Mesendoderm (in vitro differentiated cells): ENCODE results near the gene NTNG1.

Source experiments
- DNase-seq: peaks from one replicate; pipeline ENCODE4 v3.0.0; 2013
- H2AK5ac ChIP-seq: 2 replicates; pipeline ENCODE4 v1.6.1; 2013; ENCODE audit warnings: low read length, inconsistent platforms
- H2BK120ac ChIP-seq: 2 replicates; pipeline ENCODE4 v1.6.1; 2013; ENCODE audit warnings: low read depth, mild to moderate bottlenecking, low read length, moderate library complexity, mixed read lengths
- H2BK15ac ChIP-seq: replicated peaks from 2 replicates; pipeline ENCODE4 v1.6.1; 2013; ENCODE audit warnings: low read depth, mild to moderate bottlenecking, moderate library complexity
- H2BK5ac ChIP-seq: 2 replicates; pipeline ENCODE4 v1.6.1; 2013; ENCODE audit warnings: low read length, inconsistent platforms
- H3K18ac ChIP-seq: 2 replicates; pipeline ENCODE4 v1.6.1; 2013; ENCODE audit warnings: mild to moderate bottlenecking, low read length, mixed read lengths
- H3K23ac ChIP-seq: one replicate; pipeline ENCODE4 v1.6.1; 2013; ENCODE audit warnings: low read length
- H3K27ac ChIP-seq: 2 replicates; pipeline ENCODE4 v1.5.1; 2013; ENCODE audit warnings: low read depth, mild to moderate bottlenecking, inconsistent platforms, low read length, moderate library complexity
- H3K27me3 ChIP-seq: 2 replicates; pipeline ENCODE4 v1.6.1; 2013; ENCODE audit warnings: low read length, control low read depth, mild to moderate bottlenecking, inconsistent platforms; ENCODE audit not compliant: insufficient read depth, poor library complexity
- H3K36me3 ChIP-seq: 2 replicates; pipeline ENCODE4 v1.6.1; 2013; ENCODE audit warnings: low read length, inconsistent platforms; ENCODE audit not compliant: control insufficient read depth, insufficient read depth
- H3K4ac ChIP-seq: one replicate; pipeline ENCODE4 v1.6.1; 2013; ENCODE audit warnings: low read depth, mild to moderate bottlenecking, low read length, moderate library complexity
- H3K4me1 ChIP-seq: 2 replicates; pipeline ENCODE4 v1.6.1; 2013; ENCODE audit warnings: low read depth, low read length, inconsistent platforms; ENCODE audit not compliant: control insufficient read depth
- H3K4me2 ChIP-seq: 2 replicates; pipeline ENCODE4 v1.6.1; 2013; ENCODE audit warnings: low read length
- H3K4me3 ChIP-seq: 2 replicates; pipeline ENCODE4 v1.5.1; 2013; ENCODE audit warnings: mild to moderate bottlenecking, low read length
- H3K56ac ChIP-seq: one replicate; pipeline ENCODE4 v1.6.1; 2013; ENCODE audit warnings: low read length
- H3K79me1 ChIP-seq: 2 replicates; pipeline ENCODE4 v1.6.1; 2013; ENCODE audit warnings: low read length, inconsistent platforms
- H3K79me2 ChIP-seq: 2 replicates; pipeline ENCODE4 v1.6.1; 2013; ENCODE audit warnings: mild to moderate bottlenecking, low read length; ENCODE audit not compliant: control insufficient read depth, insufficient read depth
- H3K9ac ChIP-seq: 2 replicates; pipeline ENCODE4 v1.6.1; 2013; ENCODE audit warnings: low read length, inconsistent platforms
- H4K5ac ChIP-seq: one replicate; pipeline ENCODE4 v1.6.1; 2013; ENCODE audit warnings: low read length
- H4K8ac ChIP-seq: one replicate; pipeline ENCODE4 v1.6.1; 2013; ENCODE audit warnings: low read depth, mild to moderate bottlenecking, control low read depth, low read length, moderate library complexity
- WGBS: extraction: QIAGEN DNeasy Blood & Tissue Kit; methylation state at CpG from one replicate; pipeline ENCODE4 v1.1.7; 2013; ENCODE audit warnings: low lambda C conversion rate, missing lambda C conversion rate; ENCODE audit not compliant: insufficient coverage; ENCODE audit errors: extremely low coverage; 5-methylcytosine and 5-hydroxymethylcytosine counted together

The NTNG1 gene

DNA sequence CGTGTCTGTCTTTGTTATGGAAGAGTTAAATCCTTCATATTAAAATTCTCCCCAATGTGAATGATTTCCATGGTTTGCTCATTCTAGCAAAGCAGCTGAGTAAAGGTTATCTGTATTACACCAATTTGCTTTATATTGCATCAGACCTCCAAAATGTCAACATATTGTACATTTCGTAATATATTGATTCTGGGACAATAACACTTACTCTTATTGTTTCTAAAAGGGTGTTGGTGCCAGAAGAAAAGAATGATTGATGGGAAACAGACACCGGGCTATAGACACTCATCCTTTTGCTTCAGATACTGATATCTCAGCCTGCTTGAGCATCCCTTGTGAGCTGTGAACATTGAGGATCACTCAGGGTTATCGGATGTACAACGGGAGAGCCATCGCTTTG lies 7.0 kb downstream of the NTNG1 start:
- no peak overlapping the region for H3K18ac ChIP-seq
- no peak overlapping the region for H2BK120ac ChIP-seq
- WGBS: no CpG with 5 or more reads among the region's 6 CpGs

DNA sequence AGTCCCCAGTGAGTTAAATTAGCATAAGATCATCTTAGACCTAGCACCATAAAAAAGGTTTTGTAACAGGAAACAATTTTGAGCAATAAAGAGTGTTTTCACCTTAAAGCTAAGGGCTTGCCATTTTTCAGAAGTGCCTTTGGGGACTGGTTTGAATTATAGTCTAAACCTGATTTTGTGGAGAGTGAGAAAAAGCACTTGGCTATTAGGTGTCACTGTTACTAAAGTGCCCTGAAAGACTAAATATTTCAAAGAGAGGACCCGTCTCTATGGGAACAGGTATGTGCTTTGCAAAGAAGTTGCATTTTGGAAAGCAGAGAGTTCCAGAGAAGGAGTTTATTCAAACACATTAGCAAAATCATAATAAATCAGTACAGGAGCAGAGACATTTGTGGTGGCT lies 9.1 kb downstream of the NTNG1 start:
- Histone ChIP-seq H3K27me3 (no peaks in the 10 kb centered on the region), H3K9ac (no peak overlapping the region), H2BK120ac (no peak overlapping the region), H2BK15ac (no peak overlapping the region), H3K79me1 (no peaks in the 10 kb centered on the region), H3K23ac (no peak overlapping the region), H3K56ac (no peak overlapping the region), H3K27ac (no peak overlapping the region), H2AK5ac (no peak overlapping the region), H3K36me3 (no peaks in the 10 kb centered on the region), H4K8ac (no peak overlapping the region), H3K79me2 (peaks cover 6% of the 10 kb centered on the region), H3K18ac (no peak overlapping the region), H4K5ac (no peak overlapping the region), H3K4me1 (no peaks in the 10 kb centered on the region), H3K4ac (no peak overlapping the region), H2BK5ac (no peak overlapping the region), H3K4me3 (no peak overlapping the region), H3K4me2 (no peak overlapping the region)
- no peak for DNase-seq
- no CpG with 5 or more reads among the region's 1 CpG for WGBS

More for the DNA sequence above, 7.0 kb downstream of the NTNG1 start:
- no peak overlapping the region for H3K27ac ChIP-seq
- peaks cover 3% of the 10 kb centered on the region for H3K79me2 ChIP-seq
- H3K4me1 ChIP-seq: no peaks in the 10 kb centered on the region
- no peak overlapping the region for H3K4me3 ChIP-seq
- no peak overlapping the region for H3K4ac ChIP-seq
- H3K56ac ChIP-seq: no peak overlapping the region
- H4K5ac ChIP-seq: no peak overlapping the region
- H2BK15ac ChIP-seq: no peak overlapping the region
- no peak overlapping the region for H2BK5ac ChIP-seq
- H3K9ac ChIP-seq: no peak overlapping the region
- H2AK5ac ChIP-seq: no peak overlapping the region
- DNase-seq: no peak
- no peak overlapping the region for H3K4me2 ChIP-seq
- no peaks in the 10 kb centered on the region for H3K79me1 ChIP-seq
- H3K27me3 ChIP-seq: no peaks in the 10 kb centered on the region
- H3K23ac ChIP-seq: no peak overlapping the region
- no peak overlapping the region for H4K8ac ChIP-seq
- no peaks in the 10 kb centered on the region for H3K36me3 ChIP-seq

DNA sequence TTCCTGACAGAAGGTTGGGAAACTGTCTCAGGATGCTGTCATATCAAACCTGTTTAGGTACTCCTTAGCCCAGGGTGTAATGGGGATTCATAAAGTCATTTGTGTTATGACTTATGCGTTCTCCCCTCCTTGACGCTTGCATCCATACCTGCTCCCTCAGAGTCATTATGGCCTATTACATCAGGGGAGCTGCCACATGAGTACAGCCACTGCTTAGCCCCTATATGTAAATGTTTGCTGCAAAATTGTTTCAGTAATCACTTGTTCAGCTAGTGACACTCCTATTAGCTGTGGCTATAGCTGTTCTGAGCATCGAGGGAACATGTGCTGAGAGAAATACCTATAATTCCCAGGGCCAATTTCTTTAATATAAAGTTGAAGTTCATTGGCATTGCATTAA lies 10.5 kb downstream of the NTNG1 start:
- H3K27ac ChIP-seq: no peak overlapping the region

DNA sequence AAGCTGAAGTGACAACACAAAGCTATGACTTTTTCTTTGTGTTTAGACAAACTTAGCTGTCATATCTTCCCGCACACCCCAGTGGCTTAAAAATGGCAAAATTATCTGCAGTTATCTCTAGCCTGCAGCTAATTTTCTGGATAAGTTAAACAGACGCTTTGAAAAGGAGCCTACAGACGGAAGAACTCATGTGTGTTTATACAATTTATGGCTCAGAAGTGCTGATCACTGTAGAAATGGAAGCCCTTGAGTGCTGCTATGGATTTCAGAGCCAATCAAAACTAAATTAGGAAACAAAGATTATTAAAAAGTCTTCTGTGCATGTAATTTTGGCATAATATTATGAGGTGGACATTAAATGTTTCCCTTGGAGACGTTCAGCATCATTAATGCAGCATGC lies 11.6 kb downstream of the NTNG1 start:
- no peak overlapping the region for H3K9ac ChIP-seq
- H3K36me3 ChIP-seq: no peaks in the 10 kb centered on the region
- no CpG with 5 or more reads among the region's 4 CpGs for WGBS
- H3K27me3 ChIP-seq: no peaks in the 10 kb centered on the region
- H3K4me3 ChIP-seq: no peak overlapping the region
- no peak overlapping the region for H2BK5ac ChIP-seq
- H2BK120ac ChIP-seq: no peak overlapping the region
- no peak overlapping the region for H3K4me2 ChIP-seq
- H3K4me1 ChIP-seq: no peaks in the 10 kb centered on the region
- H3K18ac ChIP-seq: no peak overlapping the region
- H3K23ac ChIP-seq: no peak overlapping the region
- no peak overlapping the region for H3K4ac ChIP-seq
- H3K79me1 ChIP-seq: no peaks in the 10 kb centered on the region
- no peak overlapping the region for H3K56ac ChIP-seq
- H2AK5ac ChIP-seq: no peak overlapping the region
- H3K79me2 ChIP-seq: peaks cover 6% of the 10 kb centered on the region
- no peak overlapping the region for H3K27ac ChIP-seq
- H2BK15ac ChIP-seq: no peak overlapping the region
- no peak for DNase-seq
- H4K8ac ChIP-seq: peak overlapping the region; percentile 76
- no peak overlapping the region for H4K5ac ChIP-seq

More for the DNA sequence above, 10.5 kb downstream of the NTNG1 start:
- H2BK5ac ChIP-seq: no peak overlapping the region
- no peak for DNase-seq
- H2AK5ac ChIP-seq: no peak overlapping the region
- H4K8ac ChIP-seq: no peak overlapping the region
- H3K23ac ChIP-seq: no peak overlapping the region
- no peak overlapping the region for H4K5ac ChIP-seq
- H3K56ac ChIP-seq: no peak overlapping the region
- H3K18ac ChIP-seq: no peak overlapping the region
- no peak overlapping the region for H3K4ac ChIP-seq
- H2BK15ac ChIP-seq: no peak overlapping the region
- H3K9ac ChIP-seq: no peak overlapping the region
- no peak overlapping the region for H2BK120ac ChIP-seq
- H3K4me3 ChIP-seq: no peak overlapping the region
- H3K4me2 ChIP-seq: no peak overlapping the region
- WGBS: no CpG with 5 or more reads among the region's 3 CpGs
- peaks cover 6% of the 10 kb centered on the region for H3K79me2 ChIP-seq
- no peaks in the 10 kb centered on the region for H3K36me3 ChIP-seq
- H3K27me3 ChIP-seq: no peaks in the 10 kb centered on the region
- H3K4me1 ChIP-seq: no peaks in the 10 kb centered on the region
- no peaks in the 10 kb centered on the region for H3K79me1 ChIP-seq

DNA sequence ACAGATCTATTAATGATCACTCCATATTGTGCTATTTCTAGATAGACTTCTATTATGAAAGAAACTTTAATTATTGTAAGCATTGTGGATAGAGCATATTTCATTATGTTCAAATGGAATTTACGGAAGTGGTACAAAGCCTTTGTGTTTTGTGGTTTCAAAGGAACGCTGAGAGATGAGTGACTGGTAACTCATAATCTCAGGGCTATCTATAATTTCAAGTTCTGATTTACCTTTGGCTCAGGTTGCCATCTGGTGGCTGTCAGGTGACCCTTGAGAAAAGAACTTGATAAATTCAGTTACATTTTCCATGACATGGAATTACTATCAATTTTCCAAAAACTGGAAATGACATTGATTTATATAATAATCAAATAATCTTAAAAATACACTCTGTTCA lies 12.2 kb downstream of the NTNG1 start:
- H3K18ac ChIP-seq: no peak overlapping the region
- WGBS: no CpG with 5 or more reads among the region's 2 CpGs
- H4K5ac ChIP-seq: no peak overlapping the region
- no peak overlapping the region for H2BK5ac ChIP-seq
- H3K36me3 ChIP-seq: no peaks in the 10 kb centered on the region
- H3K23ac ChIP-seq: no peak overlapping the region
- no peak overlapping the region for H2BK15ac ChIP-seq
- no peaks in the 10 kb centered on the region for H3K79me1 ChIP-seq
- no peak overlapping the region for H2AK5ac ChIP-seq
- DNase-seq: peak; percentile 44
- H3K79me2 ChIP-seq: peaks cover 6% of the 10 kb centered on the region
- no peaks in the 10 kb centered on the region for H3K27me3 ChIP-seq
- no peak overlapping the region for H3K4ac ChIP-seq
- H2BK120ac ChIP-seq: no peak overlapping the region
- no peaks in the 10 kb centered on the region for H3K4me1 ChIP-seq
- H3K9ac ChIP-seq: no peak overlapping the region
- H3K56ac ChIP-seq: no peak overlapping the region
- no peak overlapping the region for H4K8ac ChIP-seq
- no peak overlapping the region for H3K27ac ChIP-seq
- H3K4me3 ChIP-seq: no peak overlapping the region
- H3K4me2 ChIP-seq: no peak overlapping the region

DNA sequence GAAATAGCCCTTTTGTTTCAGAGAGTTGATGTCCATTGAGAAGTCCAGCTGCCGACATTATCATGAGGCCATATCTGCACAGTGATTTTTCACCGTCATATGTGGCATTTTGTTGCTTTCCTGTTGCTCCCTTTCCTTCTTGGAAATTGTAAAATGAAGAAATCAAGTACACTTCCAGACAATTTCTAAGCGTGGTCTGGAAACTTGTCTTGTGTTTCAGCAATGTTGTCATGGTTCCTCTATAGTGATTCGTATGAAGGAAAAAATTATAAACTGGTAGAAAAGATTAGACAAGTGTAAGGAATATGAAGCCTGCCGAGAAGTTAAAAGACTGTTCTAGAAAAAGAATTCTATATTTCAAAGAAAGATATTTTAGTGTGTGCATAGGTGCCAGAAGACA lies 17.7 kb downstream of the NTNG1 start:
- Histone ChIP-seq H3K4me2 (no peak overlapping the region), H3K27me3 (no peaks in the 10 kb centered on the region), H4K8ac (no peak overlapping the region), H3K4me3 (no peak overlapping the region), H3K79me1 (no peaks in the 10 kb centered on the region), H2AK5ac (no peak overlapping the region), H2BK120ac (no peak overlapping the region), H3K27ac (no peak overlapping the region), H3K4ac (no peak overlapping the region), H2BK5ac (no peak overlapping the region), H3K79me2 (peaks cover 3% of the 10 kb centered on the region), H3K4me1 (no peaks in the 10 kb centered on the region), H3K56ac (no peak overlapping the region), H3K9ac (no peak overlapping the region), H4K5ac (no peak overlapping the region), H2BK15ac (no peak overlapping the region), H3K23ac (no peak overlapping the region), H3K36me3 (no peaks in the 10 kb centered on the region), H3K18ac (no peak overlapping the region)
- no CpG with 5 or more reads among the region's 5 CpGs for WGBS
- no peak for DNase-seq
